Activated T-helper 9 cell treated with anti-CD3 and anti-CD28 coated beads, Interleukin-2, amount 50 U/mL, for 16 hours (primary cell): ENCODE data around the gene ATP9A.
"Not testable (repeated sequence)": the region's sequence is repeated elsewhere in the genome, so short reads cannot be mapped to it uniquely, and the experiment has no call there.

ENCODE experiments used
- DNase-seq: peaks from one replicate; pipeline ENCODE4 v3.0.0-alpha.2; 2020; ENCODE audit warnings: low read depth

ATP9A gene

DNA sequence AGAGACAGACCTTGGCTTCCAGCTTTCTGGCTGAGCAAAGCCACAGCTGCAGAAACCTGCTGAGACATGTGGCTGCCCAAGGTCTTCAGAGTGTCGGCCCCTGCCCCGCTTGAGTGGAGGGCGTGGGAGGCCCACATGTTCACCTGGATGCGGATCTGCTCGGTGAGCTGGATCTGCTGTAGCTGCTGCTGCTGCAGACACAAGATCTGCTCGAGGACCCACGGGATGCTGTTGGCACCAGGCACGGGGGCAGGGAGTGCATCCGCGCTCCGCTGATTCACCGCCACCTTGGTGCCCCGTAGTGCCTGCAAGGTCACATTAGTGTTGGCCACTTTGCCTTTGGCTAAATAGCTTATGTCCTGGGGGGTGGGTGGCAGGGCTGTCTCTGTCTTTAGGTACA, 23.4 kb upstream of the ATP9A start:
- DNase-seq, result no peak

DNA sequence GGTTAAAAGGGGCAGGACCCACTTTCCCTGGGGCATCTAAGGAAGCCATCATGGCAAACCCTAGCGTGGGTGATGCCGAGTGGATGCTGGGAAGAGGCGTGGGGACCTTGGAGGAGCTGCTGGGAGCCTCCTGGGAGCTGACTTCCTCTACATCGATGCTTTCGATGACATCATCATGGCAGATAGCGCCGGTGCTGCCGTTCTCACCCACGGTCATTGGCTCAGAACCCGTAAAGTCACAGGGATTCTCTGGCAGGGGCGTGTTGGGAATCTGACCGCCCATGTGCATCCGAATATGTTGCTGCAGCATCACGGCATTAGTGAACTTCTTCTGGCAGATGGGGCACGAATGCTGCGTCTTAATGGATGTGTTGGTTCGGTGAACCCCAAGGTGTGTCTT, 22.1 kb upstream of the ATP9A start:
- no peak for DNase-seq

DNA sequence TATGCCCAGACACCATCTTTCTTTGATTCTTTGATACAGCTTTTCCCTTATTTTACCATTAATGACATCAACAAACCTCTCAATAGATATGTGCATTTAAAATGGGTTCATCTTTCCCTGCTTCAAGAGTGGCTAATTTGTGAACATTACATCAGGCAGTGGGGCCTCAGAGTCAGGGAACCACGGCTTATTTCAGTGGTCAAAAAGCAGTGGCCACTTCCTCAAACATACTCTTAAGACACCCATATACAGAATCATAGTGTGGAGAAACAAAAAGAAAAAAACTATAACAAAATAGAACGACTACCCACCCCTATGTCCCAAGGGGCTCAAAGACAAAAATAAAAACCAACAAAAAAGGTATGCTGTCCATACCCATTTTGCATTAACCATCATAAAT, 21.2 kb upstream of the ATP9A start:
- no peak for DNase-seq

DNA sequence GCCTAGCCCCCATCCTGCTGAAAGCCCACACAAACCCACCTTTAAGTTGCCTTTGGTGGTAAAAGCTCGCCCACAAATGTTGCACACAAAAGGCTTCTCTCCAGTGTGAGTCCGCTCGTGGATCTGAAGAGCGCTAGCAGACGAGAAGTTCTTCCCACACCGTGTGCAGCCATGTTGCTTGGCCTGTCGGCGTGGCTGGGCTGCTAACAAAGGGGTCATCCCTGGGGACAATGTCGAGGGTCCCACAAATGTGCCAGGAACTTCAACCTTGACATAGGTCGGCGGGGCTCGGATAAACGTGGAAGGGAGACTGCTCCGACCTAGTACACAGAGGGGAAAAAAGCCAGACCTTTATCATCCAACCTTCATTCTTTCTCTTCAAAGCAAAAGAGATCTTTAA, 20.6 kb upstream of the ATP9A start:
- no peak for DNase-seq

DNA sequence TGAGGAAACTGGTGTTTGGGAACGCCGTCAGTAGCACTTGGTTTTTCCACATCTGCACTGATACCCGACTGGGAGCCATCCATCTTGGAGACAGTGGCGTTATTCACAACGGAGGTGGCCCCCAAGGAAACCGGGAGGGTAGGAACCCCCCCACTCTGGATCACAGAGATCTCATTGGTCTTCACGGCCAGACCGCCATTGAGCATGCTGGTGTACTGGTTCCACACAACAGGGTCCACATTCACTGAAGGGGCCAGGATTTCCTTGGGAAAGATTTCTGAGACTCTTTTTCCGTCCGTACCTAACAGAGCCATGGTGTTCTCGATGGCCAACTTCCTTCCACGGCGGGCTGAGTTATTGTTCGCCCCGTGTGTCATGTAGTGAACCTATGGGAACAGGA, 16.1 kb upstream of the ATP9A start:
- no peak for DNase-seq

DNA sequence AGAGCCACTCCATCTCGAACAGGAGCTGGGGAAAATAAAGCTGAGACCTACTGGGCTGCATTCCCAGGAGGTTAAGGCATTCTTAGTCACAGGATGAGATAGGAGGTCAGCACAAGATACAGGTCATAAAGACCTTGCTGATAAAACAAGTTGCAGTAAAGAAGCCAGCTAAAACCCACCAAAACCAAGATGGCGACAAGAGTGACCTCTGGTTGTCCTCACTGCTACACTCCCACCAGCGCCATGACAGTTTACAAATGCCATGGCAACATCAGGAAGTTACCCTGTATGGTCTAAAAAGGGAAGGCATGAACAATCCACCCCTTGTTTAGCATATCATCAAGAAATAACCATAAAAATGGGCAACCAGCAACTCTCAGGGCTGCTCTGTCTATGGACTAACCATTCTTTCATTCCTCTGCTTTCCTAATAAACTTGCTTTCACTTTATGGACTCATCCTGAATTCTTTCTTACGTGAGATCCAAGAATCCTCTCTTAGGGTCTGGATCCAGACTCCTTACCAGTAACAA, 10.1 kb upstream of the ATP9A start:
- DNase-seq, result not testable (repeated sequence)

DNA sequence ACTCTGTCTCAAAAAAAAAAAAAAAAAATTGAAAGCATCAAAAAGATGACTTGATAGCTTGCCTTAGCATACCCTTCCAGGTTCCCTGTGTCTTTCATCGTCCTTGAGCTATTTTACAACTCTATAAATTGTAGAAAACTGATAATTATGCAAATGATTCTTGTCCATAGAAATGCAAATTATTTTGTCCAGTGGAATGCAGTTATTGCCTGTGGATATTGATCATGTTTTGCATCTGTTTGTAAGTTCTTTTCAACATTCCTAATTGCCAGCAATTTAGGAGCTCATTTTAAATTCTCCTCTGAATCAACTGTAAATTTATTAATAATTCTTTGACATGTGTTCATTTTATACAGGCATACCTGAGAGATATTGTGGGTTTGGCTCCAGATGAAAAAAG, 7.1 kb upstream of the ATP9A start:
- DNase-seq, result no peak

DNA sequence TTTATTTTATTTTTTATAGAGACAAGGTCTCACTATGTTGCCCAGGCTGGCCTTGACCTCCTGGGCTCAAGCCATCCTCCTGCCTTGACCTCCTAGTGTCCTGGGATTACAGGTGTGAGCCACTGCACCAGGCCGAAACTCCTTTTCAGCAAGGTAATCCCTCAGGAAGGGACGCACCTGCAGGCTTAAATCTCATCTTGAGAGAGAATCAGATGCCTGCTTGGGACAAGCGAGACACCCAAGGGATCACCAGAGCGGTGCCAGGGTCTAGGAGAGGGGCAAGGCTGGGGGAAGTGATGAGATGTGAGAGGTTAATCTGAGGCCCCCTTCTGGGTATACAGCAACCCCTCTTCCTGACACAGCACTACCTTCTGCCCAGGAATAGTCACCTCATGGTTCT, 4.0 kb upstream of the ATP9A start:
- no peak for DNase-seq

DNA sequence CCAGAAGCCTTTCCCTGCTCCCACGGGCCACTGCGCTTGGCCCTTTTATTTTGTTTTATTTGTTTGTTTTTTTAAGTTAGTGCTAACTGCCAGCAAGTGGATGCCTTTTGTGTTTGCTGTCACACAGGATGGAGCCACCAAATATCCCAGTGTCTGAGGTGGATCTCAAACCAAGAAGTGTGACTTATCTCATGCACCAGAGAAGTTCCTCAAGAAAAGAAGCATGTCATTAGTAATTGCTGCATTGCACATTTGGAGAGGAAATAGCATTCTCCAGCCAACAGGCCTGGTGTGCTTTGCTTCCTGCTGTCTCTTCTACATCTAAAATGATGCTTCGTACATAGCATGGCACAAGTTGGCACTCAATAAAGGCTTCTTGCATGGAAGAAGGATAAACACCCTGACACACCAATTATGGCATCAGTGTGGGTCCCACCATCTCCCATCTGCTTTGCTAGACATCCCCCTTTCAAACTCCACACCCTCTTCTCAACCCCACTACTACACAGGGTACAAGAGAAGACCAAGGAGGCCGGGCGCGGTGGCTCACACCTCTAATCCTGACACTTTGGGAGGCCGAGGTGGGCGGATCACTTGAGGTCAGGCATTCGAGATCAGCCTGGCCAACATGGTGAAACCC, 1.9 kb upstream of the ATP9A start:
- DNase-seq, result no peak

DNA sequence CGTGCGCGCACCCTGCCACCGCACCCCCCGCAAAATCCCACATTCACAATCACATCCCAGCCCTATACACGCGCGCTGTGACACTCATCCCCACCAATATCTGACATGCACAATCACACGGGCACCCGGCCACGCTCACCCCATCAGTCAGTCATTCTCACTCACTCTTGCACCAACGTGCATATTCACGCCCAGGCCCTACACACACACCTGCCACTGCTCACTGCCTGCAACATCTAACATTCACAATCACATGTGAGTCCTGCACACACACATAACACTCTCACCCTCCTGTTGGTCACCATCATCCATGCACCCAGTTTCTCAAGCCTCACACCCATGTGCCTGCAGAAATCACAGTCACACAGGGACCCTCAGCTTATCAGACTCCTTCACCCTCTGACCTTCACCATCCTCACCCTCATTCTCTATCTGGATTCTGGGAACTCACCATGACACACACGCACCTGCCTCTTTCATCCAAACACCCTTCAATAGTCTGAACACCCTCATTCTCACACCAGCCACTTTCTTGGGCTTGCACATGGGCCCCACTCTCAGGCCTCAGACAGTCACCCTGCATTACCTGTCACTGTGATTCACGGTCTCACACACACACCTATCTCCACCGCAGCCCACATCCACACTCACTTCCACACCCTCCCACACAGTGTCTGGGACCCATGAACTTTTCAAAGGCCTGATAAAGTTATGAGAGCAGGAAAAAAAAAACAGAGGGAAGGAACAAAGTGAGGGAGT, 748 bp upstream of the ATP9A start:
- DNase-seq, result no peak

DNA sequence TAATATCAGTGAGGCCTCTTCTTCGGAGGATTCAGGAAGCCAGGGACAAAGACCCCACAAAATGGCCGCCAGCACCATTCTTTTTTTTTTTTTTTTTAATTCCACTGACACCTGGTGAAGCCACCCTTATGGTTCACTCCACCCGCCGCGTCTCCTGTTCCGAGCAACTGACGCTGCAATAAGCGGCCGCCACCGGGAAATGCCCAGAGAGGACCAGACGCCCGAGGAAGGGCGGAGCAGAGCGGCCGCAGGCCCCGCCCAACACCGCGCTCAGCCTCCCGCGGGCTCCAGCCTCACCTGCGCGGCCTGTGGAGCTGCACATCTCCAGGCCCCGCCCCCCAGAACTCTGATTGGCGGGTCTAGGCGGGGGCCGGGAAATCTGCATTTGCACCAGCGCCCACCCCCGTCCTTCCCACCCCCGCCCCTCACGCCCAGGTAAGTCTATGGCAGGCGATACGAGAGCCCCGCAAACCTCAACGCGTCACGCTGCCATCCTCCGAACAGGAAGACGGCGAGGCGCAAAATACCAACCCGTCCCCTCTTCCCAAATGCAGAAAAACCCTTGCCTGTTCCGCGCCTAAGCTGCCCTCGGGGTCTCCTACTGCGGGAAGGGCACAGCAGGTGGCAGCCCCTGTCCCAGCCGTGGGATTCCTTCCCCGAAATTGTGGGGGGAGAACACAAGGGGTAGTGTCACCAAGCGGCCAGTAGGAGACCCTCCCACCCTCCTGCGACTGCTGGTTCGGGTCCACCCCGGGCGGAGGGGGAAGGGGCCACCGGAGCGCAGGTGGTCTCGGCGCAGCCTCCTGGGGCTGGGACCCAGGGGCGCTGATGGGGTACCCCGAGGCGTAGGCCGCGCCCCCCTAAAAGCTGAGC, 960 bp downstream of the ATP9A start:
- no peak for DNase-seq

DNA sequence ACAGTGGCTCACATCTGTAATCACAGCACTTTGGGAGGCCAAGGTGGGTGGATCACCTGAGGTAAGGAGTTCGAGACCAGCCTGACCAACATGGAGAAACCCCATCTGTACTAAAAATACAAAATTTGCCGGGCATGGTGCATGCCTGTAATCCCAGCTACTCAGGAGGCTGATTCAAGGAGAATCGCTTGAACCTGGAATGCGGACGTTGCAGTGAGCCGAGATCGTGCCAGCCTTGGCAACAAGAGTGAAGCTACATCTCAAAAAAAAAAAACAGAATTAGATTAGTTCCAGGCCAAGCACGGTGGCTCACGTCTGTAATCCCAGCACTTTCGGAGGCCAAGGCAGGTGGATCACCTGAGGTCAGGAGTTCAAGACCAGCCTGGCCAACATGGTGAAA, 2.8 kb downstream of the ATP9A start:
- not testable (repeated sequence) for DNase-seq

DNA sequence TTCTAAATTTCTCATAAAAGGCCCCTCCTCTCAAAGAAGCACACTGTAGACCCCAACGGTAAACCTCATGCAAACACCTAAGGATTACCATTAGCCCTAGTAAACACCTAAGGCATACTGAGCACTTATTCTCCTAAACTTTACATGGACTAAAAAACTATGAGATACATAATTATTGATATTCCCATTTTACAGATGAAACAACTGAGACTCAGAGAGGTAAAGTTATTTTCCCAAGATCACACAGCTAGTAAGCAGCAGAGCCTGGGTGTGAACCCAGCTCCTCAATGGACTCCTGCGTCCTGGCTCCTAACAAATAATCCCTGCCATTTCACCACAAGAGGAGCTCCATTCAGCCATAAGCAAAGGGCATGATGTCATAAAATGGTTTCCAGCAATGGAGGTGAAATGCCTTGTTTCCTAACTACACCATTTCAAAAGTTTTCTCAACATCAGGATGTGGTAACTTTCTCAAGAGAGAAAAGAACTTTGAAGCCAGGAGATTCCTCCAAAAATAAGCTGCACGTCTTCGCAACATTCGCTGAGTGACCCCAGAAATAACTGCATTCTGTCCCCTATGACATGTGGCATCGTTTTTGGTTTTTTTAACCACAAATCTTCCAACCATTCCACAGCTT, 4.1 kb downstream of the ATP9A start:
- DNase-seq, result no peak

DNA sequence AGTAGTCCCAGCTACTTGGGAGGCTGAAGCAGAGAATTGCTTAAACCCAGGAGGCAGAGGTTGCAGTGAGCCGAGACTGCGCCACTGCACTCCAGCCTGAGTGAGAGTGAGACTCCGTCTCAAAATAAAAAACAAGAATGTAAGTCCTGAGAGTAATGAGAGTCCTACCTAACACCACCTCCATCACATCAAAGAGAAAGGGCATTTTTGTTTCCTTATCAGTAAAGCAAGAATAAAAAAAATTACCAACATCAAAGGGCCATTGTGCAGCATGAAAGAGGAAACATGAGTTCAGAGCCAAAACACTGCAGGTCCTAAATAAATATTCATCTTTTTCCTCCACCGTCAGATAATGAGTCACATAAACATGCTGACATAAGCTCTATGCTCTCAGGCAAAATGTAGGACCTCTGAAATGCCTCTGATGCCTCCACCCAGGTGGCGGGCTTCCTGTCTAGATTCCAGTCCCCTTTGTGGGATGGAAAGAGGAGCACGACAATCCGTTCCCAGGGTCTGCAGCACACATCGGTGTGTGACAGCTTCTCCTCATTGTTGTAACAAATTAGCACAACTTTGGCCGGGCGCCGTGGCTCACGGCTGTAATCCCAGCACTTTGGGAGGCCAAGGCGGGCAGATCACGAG, 7.2 kb downstream of the ATP9A start:
- no peak for DNase-seq

DNA sequence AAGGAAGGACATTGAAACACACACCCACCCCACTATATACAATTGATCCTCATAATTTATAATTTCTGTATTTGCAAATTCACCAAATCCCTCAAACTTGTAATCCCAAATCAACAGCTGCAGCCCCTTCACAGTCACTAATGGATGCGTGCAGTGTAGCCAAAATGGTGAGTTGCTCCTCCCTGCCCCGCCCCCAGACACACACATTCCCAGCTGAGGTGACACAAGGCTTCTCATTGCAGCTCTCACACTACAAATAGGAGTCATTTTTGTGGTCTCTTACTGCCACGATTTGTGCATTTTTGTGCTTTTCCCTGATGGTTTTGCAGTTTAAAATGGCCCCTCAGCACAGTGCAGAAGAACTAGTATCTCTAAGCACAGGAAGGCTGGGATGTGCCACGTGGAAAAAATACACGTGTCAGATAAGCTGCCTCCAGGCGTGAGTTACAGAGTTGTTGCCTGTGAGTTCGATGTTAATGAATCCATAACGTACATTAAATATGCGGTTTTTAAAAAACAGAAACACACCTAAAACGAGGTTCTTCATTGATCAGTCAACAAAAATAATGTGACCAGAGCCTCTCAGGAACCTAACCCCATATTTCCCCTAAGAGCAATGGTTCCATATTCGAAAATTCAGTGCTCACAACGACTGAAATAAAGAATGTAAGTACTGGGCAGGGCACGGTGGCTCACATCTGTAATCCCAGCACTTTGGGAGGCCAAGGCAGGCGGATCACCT, 8.2 kb downstream of the ATP9A start:
- DNase-seq, result no peak

DNA sequence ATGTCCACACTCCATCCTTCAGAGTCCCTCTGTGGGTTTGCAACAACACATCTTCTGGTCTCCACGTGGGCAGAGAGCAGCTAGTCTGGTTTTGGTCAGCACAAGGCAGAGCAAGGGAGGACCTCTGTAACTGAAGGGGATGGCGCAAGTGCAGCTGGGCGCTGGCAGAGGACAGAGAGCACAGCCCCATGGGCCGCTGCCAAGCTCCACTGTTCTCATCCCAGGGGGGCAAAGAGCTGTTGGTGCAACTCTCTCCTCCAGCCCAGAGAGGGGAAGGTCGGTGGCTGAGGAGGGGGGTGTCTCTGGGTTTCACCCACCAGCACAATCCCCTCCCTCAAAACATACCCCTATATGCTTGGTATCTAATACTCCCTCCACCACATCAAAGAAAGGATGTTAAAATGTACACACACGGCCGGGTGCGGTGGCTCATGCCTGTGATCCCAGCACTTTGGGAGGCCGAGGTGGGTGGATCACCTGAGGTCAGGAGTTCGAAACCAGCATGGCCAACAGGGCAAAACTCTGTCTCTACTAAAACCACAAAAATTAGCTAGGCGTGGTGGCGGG, 9.1 kb downstream of the ATP9A start:
- DNase-seq, result no peak

DNA sequence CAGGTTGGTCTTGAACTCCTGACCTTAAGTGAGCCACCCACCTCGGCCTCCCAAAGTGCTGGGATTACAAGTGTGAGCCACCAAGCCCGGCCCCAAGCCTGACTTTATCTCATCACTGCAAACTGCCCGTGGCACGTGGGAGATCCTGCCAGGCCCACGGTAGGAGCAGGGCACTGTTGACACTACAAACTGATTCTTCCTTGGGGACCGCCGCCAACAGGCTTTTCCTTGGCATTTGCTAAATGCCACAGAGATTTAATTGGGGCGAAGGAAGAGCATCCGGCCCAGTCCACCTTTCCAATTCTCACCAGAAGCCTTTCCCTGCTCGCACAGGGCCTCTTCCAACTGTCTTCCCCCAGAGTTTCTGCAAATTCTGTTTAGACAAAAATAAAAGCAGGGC, 11.0 kb downstream of the ATP9A start:
- DNase-seq, result no peak

DNA sequence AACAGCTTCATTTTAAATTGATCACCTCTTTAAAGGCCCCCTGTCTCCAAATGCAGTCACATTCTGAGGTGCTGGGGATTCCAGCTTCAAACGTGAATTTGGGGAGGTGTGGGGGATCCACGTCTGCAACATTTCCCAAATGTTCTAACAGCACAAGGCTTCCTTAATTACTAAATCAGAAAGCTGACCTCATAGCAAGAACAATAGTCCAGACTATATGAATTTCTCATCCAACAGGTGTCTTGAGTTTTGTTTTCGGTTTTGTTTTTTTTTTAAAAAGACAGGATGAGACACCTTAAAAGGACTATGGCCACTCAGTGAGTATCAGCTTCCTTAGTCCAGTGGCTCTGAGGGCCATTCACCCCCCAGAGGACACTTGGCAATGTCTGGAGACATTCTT, 11.5 kb downstream of the ATP9A start:
- DNase-seq, result no peak

DNA sequence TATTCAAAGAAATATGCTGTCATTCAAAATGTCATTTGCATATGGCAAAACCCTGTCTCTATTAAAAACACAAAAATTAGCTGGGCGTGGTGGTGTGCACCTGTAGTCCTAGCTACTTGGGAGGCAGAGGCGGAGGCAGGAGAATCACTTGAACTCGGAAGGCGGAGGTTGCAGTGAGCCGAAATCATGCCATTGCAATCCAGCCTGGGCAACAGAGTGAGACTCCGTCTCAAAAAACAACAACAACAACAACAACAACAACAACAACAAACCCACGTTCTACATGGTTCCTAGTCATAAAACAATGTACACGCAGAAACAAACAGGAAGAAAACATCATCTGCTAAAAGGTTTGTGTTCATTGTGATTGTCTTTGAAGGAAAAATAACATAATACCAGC, 15.0 kb downstream of the ATP9A start:
- not testable (repeated sequence) for DNase-seq

DNA sequence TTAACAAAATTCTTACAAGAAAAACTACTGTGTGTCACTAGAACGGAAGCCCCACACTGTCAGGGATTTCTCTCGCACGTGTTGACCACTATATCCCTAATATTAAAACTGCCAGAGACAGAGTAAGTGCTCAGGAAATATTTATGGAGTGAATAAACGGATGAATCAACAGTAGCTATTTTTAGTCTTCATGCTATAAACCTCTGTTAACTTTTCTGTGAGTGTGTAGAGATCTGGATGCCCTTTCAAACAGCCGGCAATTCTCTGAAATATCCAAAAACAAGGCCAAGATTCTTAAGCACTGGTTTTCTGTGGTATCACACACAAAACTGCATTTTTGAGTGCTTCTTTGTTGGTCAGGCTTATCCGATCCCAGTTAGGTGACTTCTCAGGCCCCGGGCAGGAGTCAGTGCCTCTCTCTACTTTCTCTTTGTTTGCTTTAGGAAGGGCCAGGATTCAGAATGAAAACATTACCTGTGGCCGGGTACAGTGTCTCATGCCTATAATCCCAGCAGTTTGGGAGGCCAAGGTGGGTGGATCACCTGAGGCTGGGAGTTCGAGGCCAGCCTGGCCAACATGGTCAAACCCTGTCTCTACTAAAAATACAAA, 15.7 kb downstream of the ATP9A start:
- DNase-seq, result no peak
